ENCODE measurements around the gene ELP6.

DNA sequence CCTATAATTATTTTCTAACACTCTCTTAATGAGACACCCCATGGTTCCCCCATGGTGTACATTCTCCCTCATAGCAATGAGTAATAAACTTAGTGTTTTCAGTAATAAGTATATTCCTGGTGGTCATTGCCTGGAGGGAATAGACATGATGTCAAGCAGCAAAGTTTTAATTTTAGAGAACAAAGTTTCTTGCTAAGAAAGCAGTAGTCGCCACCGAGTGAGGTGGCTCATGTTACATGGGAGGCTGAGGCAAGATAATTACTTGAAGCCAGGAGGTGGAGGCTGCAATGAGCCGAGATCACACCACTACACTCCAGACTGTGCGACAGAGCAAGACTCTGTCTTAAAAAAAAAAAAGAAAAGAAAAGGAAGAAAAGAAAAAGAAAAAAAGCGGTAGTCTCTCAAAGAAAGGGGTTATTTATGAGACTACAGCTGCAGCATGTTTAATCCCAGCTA lies 2.4 kb upstream of the ELP6 start:
- no peak for TF ChIP-seq EZH2 (IDR thresholded peaks at IDR 0.05; ENCODE audit: borderline replicate concordance, low read depth, low read length, poor library complexity, severe bottlenecking)
- TF ChIP-seq, protein P1, sequence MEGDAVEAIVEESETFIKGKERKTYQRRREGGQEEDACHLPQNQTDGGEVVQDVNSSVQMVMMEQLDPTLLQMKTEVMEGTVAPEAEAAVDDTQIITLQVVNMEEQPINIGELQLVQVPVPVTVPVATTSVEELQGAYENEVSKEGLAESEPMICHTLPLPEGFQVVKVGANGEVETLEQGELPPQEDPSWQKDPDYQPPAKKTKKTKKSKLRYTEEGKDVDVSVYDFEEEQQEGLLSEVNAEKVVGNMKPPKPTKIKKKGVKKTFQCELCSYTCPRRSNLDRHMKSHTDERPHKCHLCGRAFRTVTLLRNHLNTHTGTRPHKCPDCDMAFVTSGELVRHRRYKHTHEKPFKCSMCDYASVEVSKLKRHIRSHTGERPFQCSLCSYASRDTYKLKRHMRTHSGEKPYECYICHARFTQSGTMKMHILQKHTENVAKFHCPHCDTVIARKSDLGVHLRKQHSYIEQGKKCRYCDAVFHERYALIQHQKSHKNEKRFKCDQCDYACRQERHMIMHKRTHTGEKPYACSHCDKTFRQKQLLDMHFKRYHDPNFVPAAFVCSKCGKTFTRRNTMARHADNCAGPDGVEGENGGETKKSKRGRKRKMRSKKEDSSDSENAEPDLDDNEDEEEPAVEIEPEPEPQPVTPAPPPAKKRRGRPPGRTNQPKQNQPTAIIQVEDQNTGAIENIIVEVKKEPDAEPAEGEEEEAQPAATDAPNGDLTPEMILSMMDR (conservative IDR thresholded peaks at IDR 0.05; ENCODE audit: low read depth, low read length) = no peak

Data from A673 (cell line).